ENCODE measurements around the gene VCP.

The VCP gene

GRCh38 chr9:35072461-35073278 is at the start of gene VCP:
Gene VCP (minus strand): TSS chr9:35072625. CDS start chr9:35072353, 272 bp downstream.
- peak; percentile 91 to 96 for DNase-seq (ENCODE audit: low read depth in 2 of 2)

GRCh38 chr9:35116898-35117551 is 44.6 kb upstream of the VCP start:
- DNase-seq (ENCODE audit: low read depth in 2 of 2) = peak; percentile 78 to 84

- no peak for DNase-seq (ENCODE audit: low read depth in 2 of 2)
Measured at GRCh38 chr9:35116539-35116897, 44.1 kb upstream of the VCP start.

GRCh38 chr9:35115680-35116538 is 43.5 kb upstream of the VCP start, which contains the start of gene ATOSB:
Gene ATOSB (minus strand): TSS chr9:35115862. CDS start chr9:35108274, 7,588 bp downstream.
- peak; percentile 90 to 92 for DNase-seq (ENCODE audit: low read depth in 2 of 2)

GRCh38 chr9:35114840-35115628 is 42.6 kb upstream of the VCP start:
- no peak for DNase-seq (ENCODE audit: low read depth in 2 of 2)

- DNase-seq (ENCODE audit: low read depth in 2 of 2) = peak in 1 of 2 donors; percentile 64
Measured at GRCh38 chr9:35114113-35114839, 41.9 kb upstream of the VCP start.

GRCh38 chr9:35112257-35113020 is 40.0 kb upstream of the VCP start:
- DNase-seq (ENCODE audit: low read depth in 2 of 2) = no peak

- DNase-seq (ENCODE audit: low read depth in 2 of 2) = peak; percentile 92 to 95
Measured at GRCh38 chr9:35111001-35111933, 38.8 kb upstream of the VCP start.

GRCh38 chr9:35110327-35110761 is 37.9 kb upstream of the VCP start:
- DNase-seq (ENCODE audit: low read depth in 2 of 2) = no peak

- no peak for DNase-seq (ENCODE audit: low read depth in 2 of 2)
Measured at GRCh38 chr9:35108946-35109575, 36.6 kb upstream of the VCP start.

- no peak for DNase-seq (ENCODE audit: low read depth in 2 of 2)
Measured at GRCh38 chr9:35108461-35108860, 36.0 kb upstream of the VCP start.

GRCh38 chr9:35107297-35108290 is 35.2 kb upstream of the VCP start:
- DNase-seq (ENCODE audit: low read depth in 2 of 2) = no peak

- no peak for DNase-seq (ENCODE audit: low read depth in 2 of 2)
Measured at GRCh38 chr9:35106343-35106730, 33.9 kb upstream of the VCP start.

- no peak for DNase-seq (ENCODE audit: low read depth in 2 of 2)
Measured at GRCh38 chr9:35105571-35106342, 33.3 kb upstream of the VCP start.

- DNase-seq (ENCODE audit: low read depth in 2 of 2) = no peak
Measured at GRCh38 chr9:35105126-35105525, 32.7 kb upstream of the VCP start.

- DNase-seq (ENCODE audit: low read depth in 2 of 2) = no peak
Measured at GRCh38 chr9:35104586-35104985, 32.2 kb upstream of the VCP start.

Measured in stimulated activated CD4-positive, alpha-beta T cell treated with anti-CD3 and anti-CD28 coated beads, Interleukin-4, amount 100 ng/mL, for 48 hours (primary cell).